HEK293T (cell line): ENCODE measurements around the gene NPAS3.

ENCODE experiments used
- BHLHE40 ChIP-seq: fragments of 450-650 bp; IDR thresholded peaks from 2 replicates; pipeline ENCODE4 v1.6.1; 2016; ENCODE audit warnings: mild to moderate bottlenecking, moderate library complexity, borderline replicate concordance
- CTBP1 ChIP-seq: fragments of 450-650 bp; IDR thresholded peaks from 2 replicates; pipeline ENCODE4 v1.6.1; 2016; ENCODE audit warnings: borderline replicate concordance
- ELF4 ChIP-seq: fragments of 450-650 bp; IDR thresholded peaks from 2 replicates; pipeline ENCODE4 v1.6.1; 2017; ENCODE audit warnings: antibody characterized with exemption
- FOXA1 ChIP-seq: fragments of 450-650 bp; IDR thresholded peaks from 2 replicates; pipeline ENCODE4 v1.6.1; 2016; ENCODE audit warnings: mild to moderate bottlenecking
- FOXM1 ChIP-seq: fragments of 450-650 bp; IDR thresholded peaks from 2 replicates; pipeline ENCODE4 v1.6.1; 2017; ENCODE audit warnings: mild to moderate bottlenecking, borderline replicate concordance
- L3MBTL2 ChIP-seq: fragments of 450-650 bp; conservative IDR thresholded peaks from 2 replicates; pipeline ENCODE4 v1.6.1; 2016; ENCODE audit warnings: mild to moderate bottlenecking
- LEF1 ChIP-seq: fragments of 450-650 bp; IDR thresholded peaks from 2 replicates; pipeline ENCODE4 v1.6.1; 2017; ENCODE audit warnings: mild to moderate bottlenecking, borderline replicate concordance
- NFRKB ChIP-seq: fragments of 450-650 bp; IDR thresholded peaks from 2 replicates; pipeline ENCODE4 v1.6.1; 2016; ENCODE audit warnings: mild to moderate bottlenecking, moderate library complexity
- PKNOX1 ChIP-seq: fragments of 450-650 bp; IDR thresholded peaks from 2 replicates; pipeline ENCODE4 v1.6.1; 2016
- SP1 ChIP-seq: fragments of 450-650 bp; IDR thresholded peaks from 2 replicates; pipeline ENCODE4 v1.6.1; 2017
- SUZ12 ChIP-seq: fragments of 450-650 bp; IDR thresholded peaks from 2 replicates; pipeline ENCODE4 v1.6.1; 2016; ENCODE audit warnings: mild to moderate bottlenecking
- TARDBP ChIP-seq: fragments of 450-650 bp; IDR thresholded peaks from 2 replicates; pipeline ENCODE4 v1.6.1; 2016
- ZNF384 ChIP-seq: fragments of 450-650 bp; IDR thresholded peaks from 2 replicates; pipeline ENCODE4 v1.6.1; 2016

- no peak for TF ChIP-seq SUZ12
- no peak for TF ChIP-seq LEF1
- no peak for TF ChIP-seq PKNOX1
- no peak for TF ChIP-seq SP1
- TF ChIP-seq BHLHE40 = no peak
- TF ChIP-seq L3MBTL2 = no peak
- TF ChIP-seq FOXM1 = no peak
- no peak for TF ChIP-seq ELF4
- TF ChIP-seq CTBP1 = no peak
- no peak for TF ChIP-seq FOXA1
- no peak for TF ChIP-seq ZNF384
- TF ChIP-seq NFRKB = no peak
- TF ChIP-seq TARDBP = no peak
Measured at GRCh38 chr14:33413381-33413780, 474.7 kb downstream of the NPAS3 start.
